D341Med (cell line): ENCODE data around the gene OCSTAMP.
A peak's percentile ranks its signal among the peaks of the same experiment; 100 is the strongest.

ENCODE experiments used
- DNase-seq: peaks from one replicate; pipeline ENCODE4 v3.0.0; 2012; ENCODE audit warnings: low spot score

The OCSTAMP gene

DNA sequence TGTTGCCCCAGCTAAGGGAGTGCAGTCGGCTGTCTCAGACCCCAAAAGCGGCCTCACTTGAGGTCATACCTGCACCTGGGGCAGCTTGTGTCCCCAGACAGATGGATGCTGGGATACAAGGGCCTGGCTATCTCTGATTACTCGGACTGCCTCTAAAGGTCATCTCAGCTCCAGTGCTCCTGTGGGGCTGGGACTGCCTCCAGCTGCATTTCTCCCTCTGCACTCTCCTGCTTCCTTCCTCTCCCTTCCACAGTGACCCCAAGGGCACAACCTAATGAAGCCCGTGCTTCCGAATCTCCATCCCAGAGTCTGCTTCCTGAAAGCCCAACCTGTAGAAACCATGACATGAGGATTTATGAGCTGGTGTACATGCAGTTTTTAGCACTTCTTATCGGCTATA, 22.8 kb upstream of the OCSTAMP start:
- DNase-seq = no peak

DNA sequence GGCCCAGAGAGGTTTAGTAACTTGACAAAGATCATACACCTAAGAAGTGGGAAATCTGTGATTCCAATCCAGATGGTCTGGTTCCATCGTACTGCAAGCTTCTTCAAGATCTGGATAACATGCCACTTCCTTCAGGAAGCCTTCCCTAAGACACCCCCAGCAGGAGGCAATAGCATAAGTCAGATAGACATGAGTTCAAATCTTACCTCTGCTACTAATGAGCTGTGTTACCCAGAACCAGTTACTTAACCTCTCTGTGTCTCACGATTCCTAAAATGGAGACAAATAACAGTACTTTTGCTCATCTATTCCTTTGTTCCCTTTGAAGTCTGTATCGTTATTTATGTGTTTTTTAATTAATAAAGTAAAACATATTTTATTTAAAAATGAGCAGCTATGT, 22.3 kb upstream of the OCSTAMP start:
- no peak for DNase-seq

DNA sequence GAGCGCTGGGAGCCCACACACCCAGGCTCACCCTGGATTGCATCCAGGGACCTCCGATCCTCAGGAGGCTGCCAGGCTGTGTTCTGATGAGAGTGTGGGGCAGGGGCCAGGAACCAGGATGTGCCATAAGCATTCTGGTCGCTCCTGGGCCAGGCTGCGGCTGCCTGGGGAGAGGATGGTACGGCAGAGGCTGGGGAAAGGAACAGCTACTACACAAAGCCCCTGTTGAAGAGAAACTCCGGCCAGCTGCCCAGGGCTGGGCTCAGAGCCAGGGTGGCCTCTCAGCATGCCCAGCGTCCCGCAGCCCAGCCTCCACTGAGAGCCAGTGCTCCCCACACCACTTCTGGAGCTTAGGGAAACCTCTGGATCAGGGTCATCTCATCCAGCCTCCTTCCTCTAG, 21.7 kb upstream of the OCSTAMP start:
- no peak for DNase-seq

DNA sequence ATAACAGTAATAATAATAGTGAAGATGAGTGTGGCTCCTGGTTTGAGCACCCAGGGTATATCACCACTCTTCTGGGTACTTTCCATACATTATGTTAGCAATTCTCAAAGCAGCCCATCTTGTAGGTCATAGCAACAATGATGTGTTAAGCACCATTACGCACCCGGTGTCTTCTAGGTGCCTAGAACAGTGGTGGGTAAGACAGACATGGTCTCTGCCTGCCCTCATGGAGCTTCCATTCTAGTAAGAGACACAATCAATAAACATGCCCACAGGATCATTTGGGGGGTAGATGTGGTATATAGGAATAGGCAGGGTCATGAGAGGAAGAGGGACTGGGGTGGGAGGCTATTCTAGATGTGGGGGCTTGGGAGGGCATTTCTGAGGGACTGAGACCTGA, 21.0 kb upstream of the OCSTAMP start:
- no peak for DNase-seq

DNA sequence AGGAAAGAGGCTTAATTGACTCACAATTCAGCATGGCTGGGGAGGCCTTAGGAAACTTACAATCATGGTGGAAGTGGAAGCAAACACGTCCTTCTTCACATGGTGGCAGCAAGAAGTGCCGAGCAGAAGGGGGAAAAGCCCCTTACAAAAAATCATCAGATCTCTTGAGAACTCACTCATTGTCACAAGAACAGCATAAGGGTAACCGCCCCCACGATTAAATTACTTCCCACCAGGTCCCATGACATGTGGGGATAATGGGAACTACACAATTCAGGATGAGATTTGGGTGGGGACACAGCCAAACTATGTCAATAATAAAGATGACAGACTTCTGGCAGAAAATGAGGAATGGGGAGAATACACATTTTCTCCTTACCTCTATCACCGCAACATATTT, 20.5 kb upstream of the OCSTAMP start:
- no peak for DNase-seq

DNA sequence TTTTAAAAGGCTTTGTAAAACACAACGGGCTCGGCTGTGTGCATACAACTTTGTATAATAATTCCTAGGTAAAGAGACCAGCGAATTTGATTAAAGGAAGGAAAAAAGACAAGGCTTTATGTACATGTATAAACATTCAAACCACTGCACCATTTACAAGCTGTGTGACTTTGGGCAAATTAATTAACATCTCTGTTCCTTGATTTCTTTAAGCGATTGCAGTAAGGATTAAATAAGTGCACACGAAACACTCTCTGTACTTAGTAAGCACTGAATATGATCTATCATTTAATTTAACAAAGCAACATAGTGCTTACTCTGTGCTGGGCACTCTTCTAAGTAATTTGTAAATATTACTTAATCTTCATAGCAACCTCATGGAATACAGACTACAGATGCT, 19.5 kb upstream of the OCSTAMP start:
- DNase-seq = no peak

DNA sequence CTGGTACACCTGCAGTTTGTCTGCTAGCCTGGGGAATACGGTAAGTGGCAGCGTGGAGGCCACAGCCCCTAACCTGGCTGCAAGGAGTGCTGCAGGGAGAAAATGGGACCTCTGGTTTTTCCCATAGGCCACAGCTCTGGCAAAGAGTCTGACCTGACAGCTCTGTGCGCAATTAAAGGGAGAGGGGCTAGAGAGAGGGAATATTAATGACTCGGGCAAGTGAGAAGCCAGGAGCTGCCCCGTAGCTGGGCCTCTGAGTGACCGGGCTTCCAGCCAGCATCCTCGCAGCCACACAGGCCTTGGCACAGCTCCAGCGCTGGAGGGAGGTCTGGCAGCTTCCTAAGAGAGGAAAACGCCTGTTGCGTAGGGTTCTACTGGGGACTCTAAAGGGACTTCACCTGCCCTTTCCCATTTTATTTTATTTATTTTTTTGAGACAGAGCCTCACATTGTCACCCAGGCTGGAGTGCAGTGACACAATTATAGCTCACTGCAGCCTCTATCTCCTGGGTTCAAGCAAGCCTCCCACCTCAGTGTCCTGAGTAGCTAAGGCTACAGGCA, 18.2 kb upstream of the OCSTAMP start:
- no peak for DNase-seq

DNA sequence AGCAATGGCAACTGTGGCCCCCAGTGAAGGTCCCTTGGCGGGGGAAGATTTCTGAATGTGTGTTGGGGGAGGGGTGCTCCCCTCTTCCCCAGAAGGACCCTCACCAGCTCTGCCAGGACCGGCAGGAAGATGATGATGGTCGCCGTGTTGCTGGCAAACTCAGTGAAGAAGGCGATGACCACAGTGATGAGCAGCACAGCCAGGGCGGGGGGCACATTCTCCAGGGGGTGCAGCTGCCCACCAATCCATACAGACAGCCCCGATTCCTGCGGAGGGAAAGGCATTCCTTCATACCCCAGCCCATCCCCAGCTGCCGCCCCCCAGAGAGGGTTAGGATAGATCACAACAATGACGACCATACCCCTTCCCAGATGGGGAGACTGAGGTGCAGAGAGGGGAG, 15.7 kb upstream of the OCSTAMP start:
- no peak for DNase-seq

DNA sequence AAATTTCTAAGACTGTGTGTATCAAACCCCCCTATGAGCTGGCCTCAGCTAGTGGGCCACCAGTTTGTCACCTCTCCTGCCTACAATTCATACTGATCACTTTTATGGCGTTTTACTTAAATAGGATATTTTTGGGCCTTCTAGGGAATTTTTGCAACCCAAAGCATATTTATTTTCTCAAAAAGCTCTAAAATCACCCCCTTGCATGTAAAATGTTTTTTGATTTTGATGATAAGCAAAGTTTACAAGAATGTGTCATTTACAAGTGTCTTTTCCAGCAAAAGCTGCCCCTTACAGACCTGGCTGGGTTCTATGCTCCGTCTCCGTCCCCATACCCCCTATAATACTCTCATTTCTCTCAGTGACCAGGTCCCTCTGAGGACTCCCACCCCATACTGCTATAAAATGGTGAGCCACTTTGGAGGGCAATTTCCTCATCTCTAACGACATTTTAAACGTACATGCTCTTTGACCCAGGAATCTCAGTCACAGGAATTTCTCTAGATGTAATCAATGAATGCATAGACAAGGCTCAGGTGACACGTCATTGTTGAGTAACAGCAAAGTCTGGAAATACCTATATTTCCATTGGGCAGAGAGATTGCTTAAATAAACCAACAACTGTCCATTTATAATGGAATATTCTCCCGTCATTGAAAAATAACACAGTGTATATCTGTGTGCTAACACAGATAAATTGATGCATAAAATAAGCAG, 13.9 kb upstream of the OCSTAMP start:
- DNase-seq = no peak

DNA sequence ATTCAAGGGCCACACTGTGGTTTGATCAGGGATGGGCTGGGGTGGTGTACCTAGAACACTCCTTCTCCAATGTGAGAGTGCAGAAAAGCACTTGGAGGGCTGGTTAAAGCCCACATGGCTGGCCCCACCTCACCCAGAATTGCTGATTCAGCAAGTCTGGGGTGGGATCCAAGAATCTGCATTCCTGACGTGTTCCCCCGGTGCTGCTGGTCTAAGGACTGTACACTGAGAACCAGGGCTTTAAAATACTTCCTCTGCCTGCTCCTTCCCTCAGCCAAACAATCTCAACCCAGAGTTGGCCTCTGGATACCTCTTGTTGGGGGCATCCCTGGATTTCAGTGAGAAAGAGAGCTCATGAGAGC, 13.4 kb upstream of the OCSTAMP start:
- DNase-seq = no peak

DNA sequence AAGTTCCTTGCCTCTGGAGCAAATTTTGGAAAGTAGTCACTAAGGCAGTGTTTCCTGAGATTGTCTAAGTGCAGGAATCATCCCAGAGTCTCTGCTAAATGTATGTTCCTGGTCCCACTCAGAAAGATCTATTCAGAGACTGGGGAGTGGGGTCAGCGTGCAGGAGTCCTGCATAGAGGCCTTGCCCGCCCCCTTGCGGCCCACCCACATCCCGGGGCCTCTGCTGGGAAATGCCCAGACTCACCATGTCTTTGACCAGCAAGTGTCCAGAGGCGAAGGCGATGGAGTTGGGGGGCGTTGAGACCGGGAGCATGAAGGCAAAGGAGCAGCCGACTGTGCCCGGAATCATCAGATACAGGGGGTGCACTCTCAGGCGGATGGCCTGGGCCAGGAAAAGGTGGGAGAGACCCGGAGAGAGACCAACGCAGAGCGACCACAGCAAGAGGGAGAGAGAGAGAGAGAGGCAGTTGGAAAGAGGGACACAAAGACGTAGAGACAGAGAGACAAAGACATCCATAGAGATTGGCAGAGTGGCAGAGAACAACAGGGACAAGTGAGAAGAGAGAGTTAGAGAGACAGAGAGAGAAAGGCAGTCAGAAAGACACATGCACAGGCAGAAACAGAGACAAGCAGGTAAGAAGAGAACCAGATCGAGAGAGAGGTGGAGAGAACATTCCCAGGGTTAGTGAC, 12.9 kb upstream of the OCSTAMP start:
- no peak for DNase-seq

DNA sequence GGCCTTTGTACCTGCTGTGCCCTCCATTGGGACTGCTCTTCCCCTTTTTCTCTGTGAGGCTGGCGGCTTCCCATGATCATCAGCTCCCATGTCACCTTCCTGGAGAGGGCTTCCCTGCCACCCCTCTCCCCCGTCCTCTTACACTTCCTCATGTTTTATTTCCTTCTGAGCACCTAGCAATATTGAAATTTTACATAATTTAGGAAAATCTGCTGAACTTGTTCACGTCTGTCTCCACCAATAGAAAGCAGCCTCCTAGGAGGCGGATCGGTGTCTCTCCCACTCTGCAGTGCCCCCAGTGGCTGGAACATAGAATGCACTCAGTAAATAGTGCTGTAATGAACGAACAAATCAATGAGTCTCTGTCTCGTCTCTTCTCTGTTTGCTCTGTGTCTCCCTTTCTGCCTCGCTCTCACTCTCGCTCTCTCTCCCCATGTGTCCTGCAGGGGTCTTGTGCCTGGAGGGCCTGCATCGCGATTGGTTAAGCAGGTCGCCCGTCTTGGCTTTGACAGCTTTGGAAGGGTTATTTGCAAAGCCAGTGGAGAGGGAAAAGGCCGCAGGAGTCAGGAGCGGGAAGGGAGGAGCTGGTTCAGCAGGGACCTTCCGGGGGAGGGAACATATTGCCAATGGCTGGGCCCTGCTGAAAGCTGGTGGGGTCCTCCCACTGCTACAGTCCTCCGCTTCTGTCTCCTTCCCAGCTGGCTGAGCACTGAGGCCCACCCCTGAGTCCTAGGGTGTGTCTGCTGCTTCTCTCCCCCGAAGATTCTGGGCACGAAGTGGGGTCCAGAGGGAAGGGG, 12.1 kb upstream of the OCSTAMP start:
- peak; percentile 83 for DNase-seq

DNA sequence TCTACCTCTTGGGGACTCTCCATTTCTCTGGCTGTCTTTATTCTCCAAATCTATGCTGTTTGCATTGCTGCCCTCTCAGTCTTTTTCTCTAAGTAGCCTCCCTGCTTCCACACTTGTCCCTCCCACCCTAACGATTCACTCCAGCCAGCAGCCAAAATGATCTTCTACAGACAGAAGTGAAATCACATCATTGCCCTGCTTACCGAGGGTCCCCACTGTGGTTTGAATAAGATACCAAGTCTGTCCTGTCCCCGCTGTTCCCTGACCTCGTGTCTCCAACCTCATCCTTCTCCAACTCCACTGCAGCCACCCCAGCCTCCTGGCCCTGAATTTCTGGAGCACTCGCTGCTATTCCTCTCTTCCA, 11.5 kb upstream of the OCSTAMP start:
- DNase-seq = no peak

DNA sequence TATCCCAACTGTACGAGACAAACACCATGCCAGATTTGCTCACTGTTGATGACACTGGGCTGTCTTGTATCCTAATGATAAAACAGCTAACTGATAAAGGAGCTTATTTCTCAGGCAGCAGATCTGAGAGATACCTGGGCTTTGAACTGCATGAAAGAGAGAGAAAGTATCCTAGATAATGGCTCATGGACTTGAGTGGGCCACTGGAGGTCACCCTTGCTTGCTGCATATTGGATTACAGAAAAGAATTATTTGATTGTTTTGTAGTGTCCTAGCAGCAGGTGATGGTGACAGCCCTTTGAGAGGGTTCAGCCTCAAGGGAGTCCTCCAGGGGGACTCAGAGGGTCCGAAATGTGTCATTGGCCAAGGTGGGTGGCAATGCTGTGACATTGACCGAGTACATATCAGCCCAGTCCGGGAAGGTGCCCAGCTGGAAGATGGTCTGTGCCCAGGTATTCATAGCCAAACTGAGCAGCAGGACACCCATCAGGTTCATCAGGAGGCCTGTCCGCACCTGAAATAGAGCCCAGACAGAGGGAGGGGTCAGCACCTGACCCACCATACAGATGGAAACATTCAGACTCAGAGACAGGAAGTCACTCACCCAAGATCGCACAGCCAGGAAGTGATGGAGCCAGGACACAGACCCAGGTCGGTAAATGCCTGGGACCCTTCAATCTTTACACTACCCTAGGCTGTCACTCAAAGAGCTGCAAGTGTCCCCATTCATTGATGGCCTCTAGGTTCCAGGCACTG, 9.4 kb upstream of the OCSTAMP start:
- DNase-seq = no peak

DNA sequence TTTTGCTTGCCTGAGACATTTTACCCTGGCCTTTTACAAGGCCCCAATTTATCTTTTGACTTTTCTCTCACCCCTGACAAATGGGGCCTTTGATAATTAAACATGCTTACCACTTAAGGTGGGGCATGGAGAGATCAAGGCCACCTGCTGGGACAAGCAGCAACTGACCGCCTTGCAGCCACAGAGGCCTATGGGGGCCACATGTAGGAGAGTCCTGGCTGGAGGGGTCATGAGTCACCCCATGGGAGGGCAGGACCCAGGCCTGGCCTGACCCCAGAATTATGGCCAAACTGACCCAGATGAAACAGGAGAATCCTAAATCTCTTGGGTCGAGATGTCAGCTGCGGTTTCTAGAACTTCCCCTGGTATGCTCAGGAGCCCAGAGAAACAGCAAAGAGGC, 8.5 kb upstream of the OCSTAMP start:
- DNase-seq = no peak

DNA sequence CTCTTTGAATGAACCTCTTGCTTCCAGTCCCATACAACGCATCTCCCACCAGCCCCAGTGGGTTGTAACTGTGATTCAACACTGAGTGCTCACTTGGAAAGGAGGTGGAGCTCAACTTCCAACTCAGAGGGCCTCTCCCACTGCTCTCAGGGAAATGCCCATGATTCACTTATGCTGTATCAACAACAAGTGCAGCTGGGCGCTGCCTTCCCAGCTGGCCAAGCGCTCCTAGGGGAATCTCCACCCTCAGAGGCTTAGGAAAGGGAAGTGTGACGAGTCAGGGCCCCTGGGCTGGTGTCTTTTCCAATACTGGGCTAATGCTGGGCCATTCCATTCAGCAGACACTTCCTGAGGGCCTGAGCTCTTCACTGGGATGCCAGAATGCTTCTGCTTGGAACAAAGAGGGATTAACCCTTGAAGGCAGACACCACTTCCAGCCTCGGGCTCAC, 8.1 kb upstream of the OCSTAMP start:
- no peak for DNase-seq

DNA sequence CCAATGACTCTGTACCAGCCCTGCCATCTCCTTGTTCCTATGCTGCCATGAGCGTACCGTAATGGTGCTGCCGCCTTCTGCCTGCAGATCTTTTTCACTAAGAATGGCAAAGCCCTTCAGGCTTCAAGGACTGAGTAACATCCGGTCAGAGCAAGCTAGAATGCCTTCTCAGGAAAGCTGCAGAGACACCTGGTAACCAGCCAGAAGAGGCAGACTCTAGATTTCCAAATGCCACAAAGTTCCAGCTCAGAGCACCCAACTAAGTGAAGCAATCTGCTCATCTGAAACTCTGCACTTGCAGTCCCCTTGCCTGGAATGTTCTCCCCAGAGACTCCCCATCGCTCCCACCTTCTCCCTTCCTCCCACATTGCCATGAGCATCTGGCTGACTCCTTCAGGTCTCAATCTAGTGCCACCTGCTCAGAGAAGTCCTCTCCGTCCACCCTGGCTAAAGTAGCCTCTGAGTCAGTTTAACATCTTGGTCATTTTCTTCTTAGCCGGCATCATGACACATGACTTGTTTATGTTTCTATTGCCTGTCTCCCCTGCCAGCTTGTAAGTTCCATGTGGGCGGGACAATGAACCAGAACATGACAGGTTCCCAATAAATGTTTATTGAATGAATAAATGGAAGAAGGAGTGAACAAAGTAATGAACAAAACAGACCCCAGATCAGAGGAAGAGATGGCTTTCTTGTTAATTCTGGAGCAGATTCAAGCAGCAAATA, 6.9 kb upstream of the OCSTAMP start:
- no peak for DNase-seq

DNA sequence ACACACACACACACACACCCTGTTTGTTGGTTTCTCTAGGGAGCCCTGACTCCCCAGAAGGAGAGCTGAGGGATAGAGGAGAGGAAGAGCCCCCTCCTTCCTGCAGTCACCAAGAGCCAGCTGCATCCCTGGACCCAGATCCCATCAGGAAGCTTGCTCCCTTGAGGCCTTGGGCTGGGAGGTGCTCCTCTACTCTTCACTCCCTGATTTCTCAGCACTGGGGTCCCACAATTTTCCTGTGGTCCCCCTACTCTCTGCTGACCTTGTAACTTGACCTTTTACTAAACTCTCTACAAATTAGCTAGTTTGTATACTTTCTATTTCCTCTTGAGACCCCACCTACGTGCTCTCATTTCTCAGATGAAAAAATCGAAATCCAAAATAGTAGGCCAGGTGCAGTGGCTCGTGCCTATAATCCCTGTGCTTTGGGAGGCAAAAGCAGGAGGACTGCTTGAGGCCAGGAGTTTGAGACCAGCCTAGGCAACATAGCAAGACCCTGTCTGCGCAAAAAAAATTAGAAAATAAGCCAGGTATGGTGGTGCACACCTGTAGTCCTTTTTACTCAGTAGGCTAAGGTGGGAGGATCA, 5.0 kb upstream of the OCSTAMP start:
- DNase-seq = no peak

DNA sequence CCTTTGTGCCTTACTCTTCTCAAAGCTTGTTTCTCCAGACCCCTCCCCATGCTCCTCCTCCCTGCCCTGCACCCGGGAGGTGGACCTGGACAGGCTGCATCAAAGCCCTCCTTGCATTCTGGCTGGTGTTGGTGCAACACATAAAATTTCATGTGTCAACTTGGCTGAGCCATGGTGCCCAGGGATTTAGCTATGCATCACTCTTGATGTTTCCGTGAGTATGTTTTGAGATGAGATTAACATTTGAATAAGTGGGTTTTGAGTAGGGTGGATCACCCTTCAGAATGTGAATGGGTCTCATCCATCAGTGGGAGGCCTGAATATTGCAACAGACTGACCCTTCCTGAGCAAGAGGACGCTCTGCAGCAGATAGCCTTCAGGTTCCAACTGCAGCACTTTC, 4.4 kb upstream of the OCSTAMP start:
- DNase-seq = no peak

DNA sequence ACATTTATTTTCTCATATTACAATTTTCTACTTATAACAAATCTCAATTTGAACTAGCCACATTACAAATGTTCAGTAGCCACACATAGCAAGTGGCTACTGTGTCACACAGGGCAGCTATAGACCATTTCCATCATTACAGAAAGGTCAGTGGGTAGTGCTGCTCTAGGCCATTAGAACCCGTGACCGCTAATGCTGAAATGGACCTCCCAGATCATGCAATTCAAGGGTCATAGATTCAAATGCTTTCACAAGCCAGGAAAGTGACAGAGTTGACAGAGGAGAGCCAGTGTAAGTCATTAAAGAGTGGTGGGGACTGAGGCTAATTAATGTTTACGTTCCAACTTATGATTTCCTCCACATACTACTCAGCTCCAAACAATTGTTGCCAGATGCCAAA, 3.5 kb upstream of the OCSTAMP start:
- DNase-seq = no peak
